GM18511 (cell line): Measurements from ENCODE around the gene HDLBP.
"Not testable (repeated sequence)": the region's sequence is repeated elsewhere in the genome, so short reads cannot be mapped to it uniquely, and the experiment has no call there.

ENCODE experiments used
- ATAC-seq: cut with Tn5 transposase; IDR thresholded peaks from one replicate; pipeline ENCODE4 v1.9.1; 2021; ENCODE audit warnings: mild to moderate bottlenecking, moderate library complexity; ENCODE audit not compliant: unreplicated experiment

HDLBP gene

GRCh38 chr2:241279828-241280227 is 35.6 kb downstream of the HDLBP start:
- ATAC-seq: no peak

GRCh38 chr2:241279413-241279812 is 36.1 kb downstream of the HDLBP start:
- no peak for ATAC-seq

GRCh38 chr2:241278306-241278705 is 37.2 kb downstream of the HDLBP start:
- not testable (repeated sequence) for ATAC-seq

- ATAC-seq: no peak
These were observed 39.6 kb downstream of the HDLBP start for GRCh38 chr2:241275910-241276309.

- ATAC-seq: no peak
These were observed 40.0 kb downstream of the HDLBP start for GRCh38 chr2:241275504-241275903.

GRCh38 chr2:241274127-241274526 is 41.3 kb downstream of the HDLBP start:
- no peak for ATAC-seq

GRCh38 chr2:241273210-241274020 is 42.1 kb downstream of the HDLBP start:
- ATAC-seq: no peak

- peak; percentile 71 for ATAC-seq
These were observed 42.9 kb downstream of the HDLBP start for GRCh38 chr2:241272303-241273209.

GRCh38 chr2:241271706-241272302 is 43.7 kb downstream of the HDLBP start:
- peak; percentile 67 for ATAC-seq

- ATAC-seq: no peak
These were observed 44.9 kb downstream of the HDLBP start for GRCh38 chr2:241270531-241270930.

GRCh38 chr2:241269707-241270520 is 45.6 kb downstream of the HDLBP start:
- ATAC-seq: no peak

- no peak for ATAC-seq
These were observed 46.6 kb downstream of the HDLBP start for GRCh38 chr2:241268716-241269445.

- ATAC-seq: no peak
These were observed 47.2 kb downstream of the HDLBP start for GRCh38 chr2:241268306-241268705.

GRCh38 chr2:241267249-241268067 is 48.0 kb downstream of the HDLBP start:
- no peak for ATAC-seq

- ATAC-seq: no peak
These were observed 50.0 kb downstream of the HDLBP start for GRCh38 chr2:241265506-241265905.

- ATAC-seq: no peak
These were observed 52.4 kb downstream of the HDLBP start for GRCh38 chr2:241263061-241263460.

- ATAC-seq: no peak
These were observed 53.8 kb downstream of the HDLBP start for GRCh38 chr2:241261628-241262027.

GRCh38 chr2:241260911-241261310 is 54.6 kb downstream of the HDLBP start:
- ATAC-seq: no peak
